Mammary epithelial cell (primary cell): Measurements from ENCODE around the gene BCL7B.

Source experiments
- EZH2 ChIP-seq: IDR thresholded peaks from 2 replicates; pipeline ENCODE4 v1.6.1; 2012; ENCODE audit warnings: low read length, inconsistent platforms, borderline replicate concordance
- TF ChIP-seq, protein P1 (sequence below), 2 donors: IDR thresholded peaks in 1 of 2; conservative IDR thresholded peaks in 1 of 2; 2 replicates each; pipeline ENCODE4 v1.5.1; 2011 to 2012; ENCODE audit warnings: inconsistent platforms in 2 of 2, low read length in 2 of 2, mild to moderate bottlenecking in 2 of 2, control low read depth in 1 of 2, low read depth in 1 of 2; ENCODE audit not compliant: insufficient read depth in 1 of 2; ENCODE audit errors: extremely low read depth in 1 of 2

DNA sequence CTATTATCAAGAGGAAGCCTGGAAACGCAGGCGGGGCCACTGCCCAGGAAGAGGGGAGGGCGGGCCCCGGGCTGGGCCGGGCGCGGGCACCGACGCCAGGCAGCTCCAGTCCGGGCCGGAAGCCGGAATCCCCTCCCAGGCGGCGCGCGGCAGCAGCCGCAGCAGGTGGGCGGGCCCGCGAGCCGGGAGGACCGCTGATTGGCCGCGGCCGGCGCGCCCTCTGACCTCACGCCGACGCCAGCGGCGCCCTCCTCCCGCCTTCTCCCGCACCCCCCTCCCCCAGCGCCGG lies 438 bp downstream of the BCL7B start:
- TF ChIP-seq, protein P1, sequence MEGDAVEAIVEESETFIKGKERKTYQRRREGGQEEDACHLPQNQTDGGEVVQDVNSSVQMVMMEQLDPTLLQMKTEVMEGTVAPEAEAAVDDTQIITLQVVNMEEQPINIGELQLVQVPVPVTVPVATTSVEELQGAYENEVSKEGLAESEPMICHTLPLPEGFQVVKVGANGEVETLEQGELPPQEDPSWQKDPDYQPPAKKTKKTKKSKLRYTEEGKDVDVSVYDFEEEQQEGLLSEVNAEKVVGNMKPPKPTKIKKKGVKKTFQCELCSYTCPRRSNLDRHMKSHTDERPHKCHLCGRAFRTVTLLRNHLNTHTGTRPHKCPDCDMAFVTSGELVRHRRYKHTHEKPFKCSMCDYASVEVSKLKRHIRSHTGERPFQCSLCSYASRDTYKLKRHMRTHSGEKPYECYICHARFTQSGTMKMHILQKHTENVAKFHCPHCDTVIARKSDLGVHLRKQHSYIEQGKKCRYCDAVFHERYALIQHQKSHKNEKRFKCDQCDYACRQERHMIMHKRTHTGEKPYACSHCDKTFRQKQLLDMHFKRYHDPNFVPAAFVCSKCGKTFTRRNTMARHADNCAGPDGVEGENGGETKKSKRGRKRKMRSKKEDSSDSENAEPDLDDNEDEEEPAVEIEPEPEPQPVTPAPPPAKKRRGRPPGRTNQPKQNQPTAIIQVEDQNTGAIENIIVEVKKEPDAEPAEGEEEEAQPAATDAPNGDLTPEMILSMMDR (conservative IDR thresholded peaks at IDR 0.05 in 1 of 2, IDR thresholded peaks at IDR 0.05 in 1 of 2; ENCODE audit: extremely low read depth in 1 of 2, insufficient read depth in 1 of 2, low read depth in 1 of 2, low read length in 2 of 2), result no peak
- no peak for TF ChIP-seq EZH2
